KBM-7 (cell line): ENCODE data around the gene APOBEC2.
"Not testable (repeated sequence)": the region's sequence is repeated elsewhere in the genome, so short reads cannot be mapped to it uniquely, and the experiment has no call there.

Experiments used
- DNase-seq: peaks from one replicate; pipeline ENCODE4 v3.0.0-alpha.2; 2015
- in situ Hi-C: fragments of 300-500 bp; cut with MboI; formaldehyde crosslinking; loops from 2 replicates; pipeline ENCODE4 v1.14.3; 2020; ENCODE audit warnings: low sequenced_read_pairs, low pct_unique_long_range_greater_than_20kb, mixed read lengths

The APOBEC2 gene

DNA sequence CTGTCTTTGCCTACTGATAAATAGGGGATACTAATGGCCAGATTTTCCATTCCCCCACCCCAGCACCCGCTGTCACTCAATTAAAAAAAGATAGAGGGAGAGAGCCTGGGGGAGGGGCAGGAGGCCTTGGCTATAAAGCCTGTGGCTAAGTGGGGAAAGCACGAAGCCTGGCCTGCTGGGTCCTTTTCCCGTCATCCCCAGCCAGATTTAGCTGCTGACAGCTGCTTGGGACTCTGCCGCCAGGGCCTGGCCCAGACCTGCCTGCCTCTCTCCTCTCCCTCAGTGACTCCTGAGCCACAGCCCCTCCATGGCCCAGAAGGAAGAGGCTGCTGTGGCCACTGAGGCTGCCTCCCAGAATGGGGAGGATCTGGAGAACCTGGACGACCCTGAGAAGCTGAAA lies at the start of gene APOBEC2:
TSS of gene APOBEC2 (plus strand) at position 162 of the 400 bp plus-strand sequence. CDS start at position 308, 146 bp downstream.
- DNase-seq = no peak
- in situ Hi-C loops = no loop called here

DNA sequence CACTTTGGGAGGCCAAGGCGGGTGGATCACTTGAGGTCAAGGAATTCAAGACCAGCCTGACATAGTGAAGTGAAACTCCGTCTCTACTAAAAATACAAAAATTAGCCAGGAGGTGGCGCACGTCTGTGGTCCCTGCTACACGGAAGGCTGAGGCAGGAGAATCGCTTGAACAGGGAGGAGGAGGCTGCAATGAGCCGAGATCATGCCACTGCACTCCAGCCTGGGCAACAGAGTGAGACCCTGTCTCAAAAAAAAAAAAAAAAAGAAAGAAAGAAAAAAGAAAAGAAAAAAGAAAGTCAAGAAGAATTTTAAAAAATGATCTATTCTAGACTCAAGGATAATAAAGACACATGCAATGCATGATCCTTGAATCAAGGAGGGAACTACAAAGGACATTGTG lies 46.8 kb upstream of the APOBEC2 start:
- in situ Hi-C loops = not testable (repeated sequence)
- peak; percentile 84 for DNase-seq

DNA sequence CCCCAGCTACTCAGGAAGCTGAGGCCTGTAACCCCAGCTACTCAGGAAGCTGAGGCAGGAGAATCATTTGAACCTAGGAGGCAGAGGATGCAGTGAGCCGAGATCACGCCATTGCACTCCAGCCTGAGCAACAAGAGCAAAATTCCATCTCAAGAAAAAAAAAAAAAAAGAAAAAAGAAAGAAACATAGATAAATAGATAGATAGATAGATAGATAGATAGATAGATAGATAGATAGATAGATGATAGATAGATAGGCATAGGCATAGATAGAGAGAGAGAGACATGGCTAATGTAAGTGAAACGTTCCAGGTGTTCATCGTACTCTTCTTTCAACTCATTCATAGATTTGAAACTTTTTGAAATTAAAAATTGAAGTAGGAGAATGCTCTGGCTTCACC lies 46.0 kb upstream of the APOBEC2 start:
- DNase-seq, in situ Hi-C loops: not testable (repeated sequence)

DNA sequence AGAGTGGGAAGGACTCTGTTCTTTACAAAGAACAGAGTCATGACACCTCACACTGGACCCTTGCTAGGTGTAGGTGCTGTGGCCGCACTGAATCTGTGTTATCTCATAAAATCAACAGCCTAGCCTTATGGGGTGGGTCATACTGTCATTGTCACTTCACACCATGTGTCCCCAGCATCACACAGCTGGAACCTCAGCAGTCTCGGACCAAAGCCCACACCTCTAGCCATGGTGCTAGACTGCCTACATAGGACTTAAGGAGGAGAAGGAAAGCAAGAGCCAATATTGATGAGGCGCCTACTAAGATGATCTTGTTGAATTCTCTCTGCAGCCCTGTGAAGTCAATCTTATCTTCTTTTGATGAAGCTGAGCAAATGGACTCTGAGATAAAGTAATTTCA lies 45.0 kb upstream of the APOBEC2 start:
- no peak for DNase-seq
- in situ Hi-C loops = no loop called here

- no peak for DNase-seq
- in situ Hi-C loops = no loop called here
Observed at GRCh38 chr6:41009669-41010068, 43.3 kb upstream of the APOBEC2 start.

- in situ Hi-C loops = no loop called here
- DNase-seq = no peak
Observed at GRCh38 chr6:41011673-41012072, 41.3 kb upstream of the APOBEC2 start.

GRCh38 chr6:41013466-41014153 lies 39.4 kb upstream of the APOBEC2 start:
- DNase-seq = no peak
- in situ Hi-C loops = no loop called here

DNA sequence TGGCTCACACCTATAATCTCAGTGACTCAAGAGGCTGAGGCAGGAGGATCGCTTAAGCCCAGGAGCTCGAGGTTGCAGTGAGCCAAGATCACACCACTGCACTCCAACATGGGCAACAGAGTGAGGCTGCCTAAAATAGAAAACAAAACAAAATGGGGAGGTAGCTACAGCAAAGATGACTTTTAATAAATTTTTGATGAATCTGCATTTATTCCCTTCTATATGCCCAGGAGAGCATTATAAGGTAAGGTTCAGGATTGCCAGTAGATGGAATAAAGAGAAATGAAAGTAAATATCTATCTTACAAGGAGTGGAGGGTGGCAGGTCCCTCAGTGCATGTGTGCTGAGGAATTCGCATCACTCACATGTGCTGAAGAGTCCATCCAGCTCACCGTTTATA lies 38.2 kb upstream of the APOBEC2 start:
- no peak for DNase-seq
- in situ Hi-C loops = no loop called here

DNA sequence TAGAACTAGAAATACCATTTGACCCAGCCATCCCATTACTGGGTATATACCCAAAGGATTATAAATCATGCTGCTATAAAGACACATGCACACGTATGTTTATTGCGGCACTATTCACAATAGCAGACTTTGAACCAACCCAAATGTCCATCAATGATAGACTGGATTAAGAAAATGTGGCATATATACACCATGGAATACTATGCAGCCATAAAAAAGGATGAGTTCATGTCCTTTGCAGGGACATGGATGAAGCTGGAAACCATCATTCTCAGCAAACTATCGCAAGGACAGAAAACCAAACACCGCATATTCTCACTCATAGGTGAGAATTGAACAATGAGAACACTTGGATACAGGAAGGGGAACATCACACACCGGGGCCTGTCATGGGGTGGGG lies 37.1 kb upstream of the APOBEC2 start:
- DNase-seq, in situ Hi-C loops: not testable (repeated sequence)

DNA sequence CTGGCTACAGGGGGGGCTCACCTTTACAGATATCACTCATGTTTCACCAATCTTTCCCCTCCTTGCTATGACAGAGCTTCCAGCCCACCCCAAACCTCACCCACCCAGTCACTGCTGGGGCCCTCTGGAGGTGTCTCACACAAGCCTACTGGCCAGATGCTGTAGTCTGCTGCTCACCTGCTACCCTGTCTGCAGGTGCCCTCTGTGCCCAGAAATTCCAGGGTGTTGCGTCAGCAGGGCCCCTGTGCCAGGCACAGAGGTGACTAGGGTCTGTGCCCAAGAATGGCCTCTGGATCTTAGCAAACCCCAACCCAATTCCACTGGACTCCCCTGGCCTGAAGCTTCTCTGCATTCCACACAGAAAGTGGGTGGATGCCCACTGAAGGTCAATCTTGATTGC lies 35.3 kb upstream of the APOBEC2 start:
- in situ Hi-C loops = no loop called here

DNA sequence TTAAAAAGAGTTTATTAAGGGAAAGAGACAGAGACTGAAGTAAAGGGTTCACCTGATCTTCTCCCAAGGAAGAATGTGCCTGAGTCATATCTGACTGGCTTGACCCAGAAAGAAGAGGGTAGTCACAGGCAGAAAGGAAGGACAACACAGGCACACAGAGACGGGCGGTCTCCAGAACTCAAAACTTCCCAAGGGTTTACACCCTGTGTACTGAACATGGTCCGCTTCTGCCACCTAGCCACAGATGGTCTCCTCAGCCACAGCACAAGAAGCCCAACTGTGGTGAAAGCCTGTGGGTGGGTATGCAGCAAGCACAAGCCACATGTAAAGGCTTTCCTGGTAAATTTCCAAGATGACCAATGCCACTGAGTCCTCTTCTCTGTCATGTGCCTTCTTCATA lies 31.2 kb upstream of the APOBEC2 start:
- in situ Hi-C loops = no loop called here
- no peak for DNase-seq

More for the DNA sequence above, 35.3 kb upstream of the APOBEC2 start:
- DNase-seq = no peak

DNA sequence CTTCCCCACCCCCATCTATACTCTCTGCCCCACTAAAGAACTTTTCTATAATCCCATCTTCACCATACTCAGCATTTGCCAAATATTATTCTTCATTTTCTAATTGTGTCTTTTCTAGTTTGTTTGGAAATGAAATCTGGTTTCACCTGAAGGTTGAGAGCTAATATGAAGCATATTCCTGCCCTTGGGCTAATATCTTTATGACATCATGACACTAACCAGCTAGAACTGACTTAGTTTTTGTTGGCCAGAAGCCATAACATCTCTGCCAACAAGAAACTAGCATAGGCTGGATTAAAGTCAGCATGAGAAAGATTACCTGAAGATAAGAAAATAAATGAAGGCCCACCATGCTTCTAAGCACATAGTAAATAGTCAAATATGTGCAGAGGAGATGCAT lies 30.7 kb upstream of the APOBEC2 start:
- DNase-seq = no peak
- in situ Hi-C loops = no loop called here

GRCh38 chr6:41023114-41023513 lies 29.9 kb upstream of the APOBEC2 start:
- in situ Hi-C loops = no loop called here
- DNase-seq = no peak

GRCh38 chr6:41025966-41026530 lies 27.0 kb upstream of the APOBEC2 start:
- DNase-seq = no peak
- in situ Hi-C loops = no loop called here

- no peak for DNase-seq
- in situ Hi-C loops = no loop called here
Observed at GRCh38 chr6:41027241-41027640, 25.8 kb upstream of the APOBEC2 start.

- in situ Hi-C loops = no loop called here
- DNase-seq = peak; percentile 96
Observed at GRCh38 chr6:41027799-41028560, 25.0 kb upstream of the APOBEC2 start.

DNA sequence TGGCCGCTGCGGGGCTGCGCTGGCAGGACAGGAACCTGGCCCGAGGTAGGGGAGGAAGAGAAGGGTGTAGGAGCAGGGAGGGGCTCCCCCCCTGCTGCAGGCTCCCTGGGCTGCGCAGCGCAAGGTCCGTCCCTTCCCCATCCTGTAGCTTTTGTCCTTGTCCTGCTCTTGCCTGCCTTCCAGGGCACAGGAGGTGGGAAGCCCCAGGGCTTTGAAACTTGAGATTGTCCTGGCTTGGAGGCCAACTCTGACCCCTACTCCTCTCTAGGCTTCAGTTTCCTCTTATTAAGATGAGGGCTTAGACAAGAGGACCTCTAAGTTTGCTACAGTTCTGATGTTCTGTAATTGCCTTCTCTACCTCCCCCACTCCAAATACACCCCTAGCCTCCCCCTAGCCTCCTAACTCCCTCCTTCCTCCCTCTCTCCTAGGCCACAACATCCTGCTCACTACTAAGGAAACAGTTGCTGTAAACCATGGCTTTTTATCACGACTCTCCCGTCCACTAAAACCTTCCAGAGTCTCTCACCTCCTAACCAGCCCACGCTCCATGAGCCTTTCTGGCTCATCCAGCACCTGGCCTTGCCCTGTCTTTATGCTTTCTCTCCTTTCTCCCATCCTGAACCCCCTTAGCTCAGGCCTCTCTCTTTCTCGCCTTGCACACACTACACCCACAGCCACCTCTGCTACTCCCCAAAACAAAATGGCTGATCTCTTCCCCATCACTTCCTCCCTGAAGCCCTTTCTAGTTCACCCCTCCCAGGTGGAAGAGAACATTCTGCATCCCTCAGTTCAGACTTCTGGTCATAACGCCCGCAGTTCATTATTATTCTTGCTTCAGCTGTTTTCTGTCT lies 24.2 kb upstream of the APOBEC2 start:
- DNase-seq = peak; percentile 75
- in situ Hi-C loops = no loop called here

- in situ Hi-C loops = no loop called here
- DNase-seq = no peak
Observed at GRCh38 chr6:41032830-41033229, 20.2 kb upstream of the APOBEC2 start.

- DNase-seq = no peak
- in situ Hi-C loops = no loop called here
Observed at GRCh38 chr6:41033776-41034175, 19.2 kb upstream of the APOBEC2 start.

GRCh38 chr6:41036186-41036585 lies 16.8 kb upstream of the APOBEC2 start:
- in situ Hi-C loops = no loop called here

More at GRCh38 chr6:41036186-41036585, 16.8 kb upstream of the APOBEC2 start:
- no peak for DNase-seq
